HCT116 (cell line): ENCODE data around the gene CLIP2. TPM values are rescaled to one million over a fixed set of nuclear protein-coding genes. Genes with fewer than 3 reads are reported as not detected.
"Not testable (repeated sequence)": the region's sequence is repeated elsewhere in the genome, so short reads cannot be mapped to it uniquely, and the experiment has no call there.

Experiments used
- ATAC-seq: fragments of 200-7000 bp; cut with Tn5 transposase; 2 replicates; pipeline ENCODE4 v1.9.1; 2020; ENCODE audit warnings: mild to moderate bottlenecking, moderate library complexity
- BruUV-seq: library from RNA; stranded (reverse); fragments of 400-500 nt; replicated peaks from 2 replicates; lab custom pipeline; 2021; lab: Mats Ljungman, UMichigan
- CTCF ChIA-PET: fragments of 300-600 bp; sonication (Branson Sonifier 250); formaldehyde crosslinking; loops from one replicate; lab custom pipeline; 2021; ENCODE audit warnings: antibody characterized with exemption; lab: Charles Lee
- POLR2A ChIA-PET: fragments of 300-600, 350-600 bp; sonication (Branson Sonifier 250); formaldehyde crosslinking; loops from one replicate; lab custom pipeline; 2021; ENCODE audit warnings: antibody characterized with exemption; lab: Charles Lee
- RAD21 ChIA-PET, 2 experiments: fragments of 300-600 bp; sonication (Branson Sonifier 250); formaldehyde crosslinking; loops; one replicate each; lab custom pipeline; 2023; ENCODE audit warnings: low total read pairs in 2 of 2; ENCODE audit not compliant: uncharacterized antibody in 2 of 2, unreplicated experiment in 2 of 2, low non-redundant PET in 1 of 2; lab: Charles Lee
- DNase-seq: peaks from one replicate; pipeline ENCODE4 v3.0.0-alpha.2; 2010; ENCODE audit warnings: low read depth, low spot score
- H2AFZ ChIP-seq: fragments of 200-600 bp; shearing (Covaris generic), sonication (generic); 2 replicates; pipeline ENCODE4 v1.6.1; 2017; ENCODE audit warnings: low read depth, mixed run types, mixed read lengths, antibody characterized with exemption, low read length; ENCODE audit not compliant: poor library complexity, severe bottlenecking
- H3K27ac ChIP-seq: 2 replicates; pipeline ENCODE4 v1.5.1; 2012; ENCODE audit warnings: low read depth, low read length
- H3K27me3 ChIP-seq: fragments of 200-600 bp; sonication (generic); 2 replicates; pipeline ENCODE4 v1.6.1; 2016; ENCODE audit warnings: mixed run types, low read length, mixed read lengths; ENCODE audit not compliant: insufficient read depth
- H3K36me3 ChIP-seq, 2 experiments: fragments of 200-500 bp in 1 of 2; fragments of 200-600 bp in 1 of 2; sonication (Bioruptor generic) in 1 of 2; sonication (generic) in 1 of 2; 2 replicates each; pipeline versions ENCODE4 v1.5.1 to v1.6.1; 2014 to 2016; ENCODE audit warnings: low read length in 2 of 2, inconsistent platforms in 1 of 2, mixed read lengths in 1 of 2, mixed run types in 1 of 2; ENCODE audit not compliant: insufficient read depth in 2 of 2, control insufficient read depth in 1 of 2
- H3K4me1 ChIP-seq, 2 experiments: fragments of 200-600 bp in 1 of 2; sonication (generic) in 1 of 2; 2 replicates each; pipeline versions ENCODE4 v1.5.1 to v1.6.1; 2012 to 2017; ENCODE audit warnings: low read length in 2 of 2, inconsistent platforms in 1 of 2, mild to moderate bottlenecking in 1 of 2, mixed read lengths in 1 of 2, mixed run types in 1 of 2, moderate library complexity in 1 of 2; ENCODE audit not compliant: insufficient read depth in 2 of 2, control insufficient read depth in 1 of 2
- H3K4me2 ChIP-seq: fragments of 200-600 bp; sonication (generic); 2 replicates; pipeline ENCODE4 v1.6.1; 2017; ENCODE audit warnings: mixed run types, low read length, mixed read lengths
- H3K4me3 ChIP-seq, 2 experiments: fragments of 200-600 bp in 1 of 2; sonication (generic) in 1 of 2; replicated peaks in 1 of 2; 2 replicates each; pipeline ENCODE4 v1.5.1; 2011 to 2016; ENCODE audit warnings: low read length in 2 of 2, control low read depth in 1 of 2, low read depth in 1 of 2, mild to moderate bottlenecking in 1 of 2, mixed read lengths in 1 of 2, mixed run types in 1 of 2
- H3K79me2 ChIP-seq: fragments of 200-600 bp; sonication (generic); 2 replicates; pipeline ENCODE4 v1.6.1; 2017; ENCODE audit warnings: mild to moderate bottlenecking, mixed run types, low read length, moderate library complexity, mixed read lengths; ENCODE audit not compliant: insufficient read depth
- H3K9ac ChIP-seq: fragments of 200-600 bp; sonication (generic); 2 replicates; pipeline ENCODE4 v1.6.1; 2016; ENCODE audit warnings: low read length, mixed read lengths
- H3K9me2 ChIP-seq: fragments of 200-600 bp; sonication (generic), shearing (Covaris generic); 2 replicates; pipeline ENCODE4 v1.6.1; 2017; ENCODE audit warnings: mixed run types, mild to moderate bottlenecking, moderate library complexity; ENCODE audit not compliant: insufficient read depth
- H3K9me3 ChIP-seq, 2 experiments: fragments of 200-500 bp in 1 of 2; fragments of 200-600 bp in 1 of 2; sonication (Bioruptor generic) in 1 of 2; sonication (generic) in 1 of 2; 2 replicates each; pipeline ENCODE4 v1.6.1; 2014 to 2017; ENCODE audit warnings: low read length in 2 of 2, mixed read lengths in 2 of 2, inconsistent platforms in 1 of 2, low read depth in 1 of 2, mild to moderate bottlenecking in 1 of 2, mixed run types in 1 of 2, moderate library complexity in 1 of 2; ENCODE audit not compliant: control insufficient read depth in 1 of 2, insufficient read depth in 1 of 2
- H4K20me1 ChIP-seq: fragments of 200-600 bp; sonication (generic), shearing (Covaris generic); 2 replicates; pipeline ENCODE4 v1.6.1; 2017; ENCODE audit warnings: mixed run types, mild to moderate bottlenecking, moderate library complexity; ENCODE audit not compliant: insufficient read depth
- ZNF274 ChIP-seq: fragments of 200-500 bp; sonication (Bioruptor generic); IDR thresholded peaks from 2 replicates; pipeline ENCODE4 v1.6.1; 2014; ENCODE audit warnings: mild to moderate bottlenecking, low read depth, low read length, inconsistent platforms
- intact Hi-C: fragments of 100-400 bp; cut with micrococcal nuclease; formaldehyde crosslinking; loops from 2 replicates; pipeline ENCODE4 v1.10.0; 2022
- total RNA-seq: library from RNA; stranded (reverse); gene quantifications from one replicate; pipeline ENCODE4 v1.2.1, GENCODE V29; 2021; ENCODE audit not compliant: unreplicated experiment
- TF ChIP-seq, protein P1 (sequence below), 3 experiments: fragments of 200-600 bp in 1 of 3; sonication (generic) in 1 of 3; IDR thresholded peaks in 2 of 3; conservative IDR thresholded peaks in 1 of 3; 2 replicates each; pipeline ENCODE4 v1.5.1; 2012 to 2017; ENCODE audit warnings: low read depth in 2 of 3, low read length in 2 of 3, antibody characterized with exemption in 1 of 3, borderline replicate concordance in 1 of 3, control low read depth in 1 of 3, mild to moderate bottlenecking in 1 of 3, mixed read lengths in 1 of 3, mixed run types in 1 of 3, moderate library complexity in 1 of 3; ENCODE audit not compliant: insufficient read depth in 1 of 3
- TF ChIP-seq, protein P2 (sequence below): IDR thresholded peaks from 2 replicates; pipeline ENCODE4 v1.6.1; 2011; ENCODE audit warnings: mild to moderate bottlenecking, low read length, moderate library complexity; ENCODE audit not compliant: insufficient replicate concordance; ENCODE audit errors: extremely low read depth

Gene CLIP2
- total RNA-seq, 1 experiment from 2014 or later: 40.1 TPM

DNA sequence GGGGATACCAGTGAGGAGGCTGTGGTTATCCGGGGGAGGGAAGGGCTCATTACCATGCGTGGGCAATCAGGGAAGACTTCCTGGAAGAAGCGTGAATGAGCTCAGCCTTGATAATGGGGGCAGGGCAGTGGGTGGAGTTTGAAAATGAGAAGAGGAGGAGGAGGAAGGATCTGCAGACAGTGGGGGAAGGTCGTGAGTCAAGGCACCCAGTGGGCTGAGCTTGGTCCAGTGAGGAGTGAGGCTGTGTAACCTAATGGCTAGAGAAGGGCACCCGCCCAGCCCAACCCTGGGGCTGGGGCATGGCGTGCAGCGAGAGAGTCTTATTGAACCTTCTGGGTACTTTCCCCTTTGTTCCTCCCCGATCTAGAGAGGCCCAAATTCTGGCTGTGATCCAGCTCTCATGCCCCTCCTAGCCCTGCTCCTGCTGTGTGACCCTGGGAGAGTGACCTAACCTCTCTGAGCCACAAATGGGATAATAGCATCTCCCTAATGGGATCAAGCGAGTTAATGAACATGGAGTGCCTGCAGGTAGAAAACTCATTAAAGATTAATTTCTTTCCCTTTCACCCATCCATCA lies 31.5 kb downstream of the CLIP2 start (continued):
- TF ChIP-seq, protein P1, sequence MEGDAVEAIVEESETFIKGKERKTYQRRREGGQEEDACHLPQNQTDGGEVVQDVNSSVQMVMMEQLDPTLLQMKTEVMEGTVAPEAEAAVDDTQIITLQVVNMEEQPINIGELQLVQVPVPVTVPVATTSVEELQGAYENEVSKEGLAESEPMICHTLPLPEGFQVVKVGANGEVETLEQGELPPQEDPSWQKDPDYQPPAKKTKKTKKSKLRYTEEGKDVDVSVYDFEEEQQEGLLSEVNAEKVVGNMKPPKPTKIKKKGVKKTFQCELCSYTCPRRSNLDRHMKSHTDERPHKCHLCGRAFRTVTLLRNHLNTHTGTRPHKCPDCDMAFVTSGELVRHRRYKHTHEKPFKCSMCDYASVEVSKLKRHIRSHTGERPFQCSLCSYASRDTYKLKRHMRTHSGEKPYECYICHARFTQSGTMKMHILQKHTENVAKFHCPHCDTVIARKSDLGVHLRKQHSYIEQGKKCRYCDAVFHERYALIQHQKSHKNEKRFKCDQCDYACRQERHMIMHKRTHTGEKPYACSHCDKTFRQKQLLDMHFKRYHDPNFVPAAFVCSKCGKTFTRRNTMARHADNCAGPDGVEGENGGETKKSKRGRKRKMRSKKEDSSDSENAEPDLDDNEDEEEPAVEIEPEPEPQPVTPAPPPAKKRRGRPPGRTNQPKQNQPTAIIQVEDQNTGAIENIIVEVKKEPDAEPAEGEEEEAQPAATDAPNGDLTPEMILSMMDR (IDR thresholded peaks at IDR 0.05 in 2 of 3, conservative IDR thresholded peaks at IDR 0.05 in 1 of 3; ENCODE audit: borderline replicate concordance in 1 of 3, insufficient read depth in 1 of 3, low read depth in 2 of 3, low read length in 2 of 3): no peak
- TF ChIP-seq, protein P2, sequence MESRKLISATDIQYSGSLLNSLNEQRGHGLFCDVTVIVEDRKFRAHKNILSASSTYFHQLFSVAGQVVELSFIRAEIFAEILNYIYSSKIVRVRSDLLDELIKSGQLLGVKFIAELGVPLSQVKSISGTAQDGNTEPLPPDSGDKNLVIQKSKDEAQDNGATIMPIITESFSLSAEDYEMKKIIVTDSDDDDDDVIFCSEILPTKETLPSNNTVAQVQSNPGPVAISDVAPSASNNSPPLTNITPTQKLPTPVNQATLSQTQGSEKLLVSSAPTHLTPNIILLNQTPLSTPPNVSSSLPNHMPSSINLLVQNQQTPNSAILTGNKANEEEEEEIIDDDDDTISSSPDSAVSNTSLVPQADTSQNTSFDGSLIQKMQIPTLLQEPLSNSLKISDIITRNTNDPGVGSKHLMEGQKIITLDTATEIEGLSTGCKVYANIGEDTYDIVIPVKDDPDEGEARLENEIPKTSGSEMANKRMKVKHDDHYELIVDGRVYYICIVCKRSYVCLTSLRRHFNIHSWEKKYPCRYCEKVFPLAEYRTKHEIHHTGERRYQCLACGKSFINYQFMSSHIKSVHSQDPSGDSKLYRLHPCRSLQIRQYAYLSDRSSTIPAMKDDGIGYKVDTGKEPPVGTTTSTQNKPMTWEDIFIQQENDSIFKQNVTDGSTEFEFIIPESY: no peak
- no peak for TF ChIP-seq ZNF274

DNA sequence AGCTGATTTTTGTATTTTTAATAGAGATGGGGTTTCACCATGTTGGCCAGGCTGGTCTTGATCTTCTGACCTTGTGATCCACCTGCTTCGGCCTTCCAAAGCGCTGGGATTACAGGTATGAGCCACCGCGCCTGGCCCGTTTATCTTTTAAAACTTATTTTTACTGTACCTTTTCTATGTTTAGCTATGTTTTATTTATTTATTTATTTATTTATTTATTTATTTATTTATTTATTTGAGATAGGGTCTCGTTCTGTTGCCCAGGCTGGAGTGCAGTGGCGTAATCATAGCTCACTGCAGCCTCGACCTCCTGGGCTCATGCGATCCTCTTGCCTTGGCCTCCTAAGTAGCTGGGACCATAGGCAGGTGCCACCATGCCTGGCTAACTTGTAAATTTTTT lies 33.7 kb downstream of the CLIP2 start:
- RAD21 ChIA-PET, intact Hi-C loops, H3K4me3 ChIP-seq, POLR2A ChIA-PET, H3K27me3 ChIP-seq, H3K36me3 ChIP-seq, H3K4me2 ChIP-seq, H3K27ac ChIP-seq, CTCF ChIA-PET, H3K9ac ChIP-seq, BruUV-seq, H3K79me2 ChIP-seq, H3K9me3 ChIP-seq, H3K4me1 ChIP-seq, H3K9me2 ChIP-seq, H4K20me1 ChIP-seq, ATAC-seq, H2AFZ ChIP-seq, DNase-seq: not testable (repeated sequence)
